Neural cell (in vitro differentiated cells): ENCODE data around the gene RIMS1. TPM values are rescaled to one million over a fixed set of nuclear protein-coding genes. Genes with fewer than 3 reads are reported as not detected.

Experiments used
- H2AFZ ChIP-seq: fragments of 200-600, 300-800 bp; sonication (generic), shearing (Covaris generic); 2 replicates; pipeline ENCODE4 v1.6.0; 2014; ENCODE audit warnings: low read depth, mild to moderate bottlenecking, antibody characterized with exemption, low read length, moderate library complexity
- H3F3A ChIP-seq: fragments of 200-600 bp; shearing (Covaris generic); 2 replicates; pipeline ENCODE4 v1.6.1; 2016; ENCODE audit warnings: mild to moderate bottlenecking, moderate library complexity, mixed read lengths, antibody characterized with exemption, low read length; ENCODE audit not compliant: insufficient read depth, poor library complexity, severe bottlenecking
- H3K27ac ChIP-seq: fragments of 200-600, 300-800 bp; sonication (generic), shearing (Covaris generic); 2 replicates; pipeline ENCODE4 v1.5.1; 2014; ENCODE audit warnings: mild to moderate bottlenecking, low read length, moderate library complexity
- H3K27me3 ChIP-seq: fragments of 300-800, 200-600 bp; sonication (generic), shearing (Covaris generic); 2 replicates; pipeline ENCODE4 v1.6.0; 2014; ENCODE audit warnings: mild to moderate bottlenecking, low read depth, low read length, moderate library complexity; ENCODE audit not compliant: insufficient read depth
- H3K36me3 ChIP-seq: fragments of 300-800, 200-600 bp; sonication (generic), shearing (Covaris generic); 2 replicates; pipeline ENCODE4 v1.5.1; 2014; ENCODE audit warnings: mild to moderate bottlenecking, antibody characterized with exemption, low read length, moderate library complexity; ENCODE audit not compliant: insufficient read depth
- H3K4me2 ChIP-seq: fragments of 300-800, 200-600 bp; sonication (generic), shearing (Covaris generic); 2 replicates; pipeline ENCODE4 v1.6.0; 2014; ENCODE audit warnings: mild to moderate bottlenecking, low read length
- H3K4me3 ChIP-seq: fragments of 300-800, 200-600 bp; sonication (generic), shearing (Covaris generic); 2 replicates; pipeline ENCODE4 v1.5.1; 2014; ENCODE audit warnings: mild to moderate bottlenecking, low read length, moderate library complexity
- H3K79me2 ChIP-seq: fragments of 200-600 bp; shearing (Covaris generic); replicated peaks from 2 replicates; pipeline ENCODE4 v1.6.0; 2014; ENCODE audit warnings: mild to moderate bottlenecking, low read length, moderate library complexity; ENCODE audit not compliant: insufficient read depth
- H3K9ac ChIP-seq: fragments of 300-800, 200-600 bp; sonication (generic), shearing (Covaris generic); 2 replicates; pipeline ENCODE4 v1.6.1; 2016; ENCODE audit warnings: mild to moderate bottlenecking, low read length, mixed read lengths
- H3K9me2 ChIP-seq: fragments of 200-600 bp; shearing (Covaris generic); 2 replicates; pipeline ENCODE4 v1.6.1; 2016; ENCODE audit warnings: mild to moderate bottlenecking, low read length, mixed read lengths; ENCODE audit not compliant: insufficient read depth
- H3K9me3 ChIP-seq: fragments of 200-600, 300-800 bp; sonication (generic), shearing (Covaris generic); 2 replicates; pipeline ENCODE4 v1.6.1; 2016; ENCODE audit warnings: mild to moderate bottlenecking, mixed run types, low read length, moderate library complexity, mixed read lengths
- H4K20me1 ChIP-seq: fragments of 200-600 bp; shearing (Covaris generic); 2 replicates; pipeline ENCODE4 v1.6.1; 2016; ENCODE audit warnings: mild to moderate bottlenecking, mixed run types; ENCODE audit not compliant: insufficient read depth
- EP300 ChIP-seq: fragments of 450-650 bp; conservative IDR thresholded peaks from 2 replicates; pipeline ENCODE4 v1.6.1; 2014; ENCODE audit warnings: antibody characterized with exemption, mild to moderate bottlenecking, moderate library complexity; ENCODE audit not compliant: poor library complexity, severe bottlenecking
- EZH2 ChIP-seq: fragments of 200-600, 300-800 bp; shearing (Covaris generic), sonication (generic); IDR thresholded peaks from 2 replicates; pipeline ENCODE4 v1.6.1; 2014; ENCODE audit warnings: antibody characterized with exemption, low read length, borderline replicate concordance, mild to moderate bottlenecking; ENCODE audit not compliant: insufficient read depth, poor library complexity, severe bottlenecking
- MXI1 ChIP-seq: fragments of 450-650 bp; conservative IDR thresholded peaks from 2 replicates; pipeline ENCODE4 v1.6.1; 2014; ENCODE audit warnings: antibody characterized with exemption, mild to moderate bottlenecking; ENCODE audit not compliant: poor library complexity, severe bottlenecking
- POLR2AphosphoS5 ChIP-seq: IDR thresholded peaks from 2 replicates; pipeline ENCODE4 v1.6.1; 2012
- RAD21 ChIP-seq: fragments of 450-650 bp; conservative IDR thresholded peaks from 2 replicates; pipeline ENCODE4 v1.6.1; 2014; ENCODE audit warnings: antibody characterized with exemption, mild to moderate bottlenecking, moderate library complexity
- SMC3 ChIP-seq: fragments of 450-650 bp; conservative IDR thresholded peaks from 2 replicates; pipeline ENCODE4 v1.6.1; 2014; ENCODE audit warnings: antibody characterized with exemption, mild to moderate bottlenecking, moderate library complexity; ENCODE audit not compliant: poor library complexity
- TAF1 ChIP-seq: IDR thresholded peaks from 2 replicates; pipeline ENCODE4 v1.6.1; 2012; ENCODE audit warnings: low read depth
- polyA plus RNA-seq: library from polyadenylated mRNA; depleted of rRNA; stranded (reverse); fragments of >200 nt; gene quantifications from 2 replicates; pipeline ENCODE4 v1.2.3, GENCODE V29; 2014
- TF ChIP-seq, protein P1 (sequence below): fragments of 450-650 bp; IDR thresholded peaks from 2 replicates; pipeline ENCODE4 v1.5.1; 2014; ENCODE audit warnings: antibody characterized with exemption, mild to moderate bottlenecking, moderate library complexity; ENCODE audit not compliant: poor library complexity, severe bottlenecking
- TF ChIP-seq, protein P2 (sequence below): IDR thresholded peaks from 2 replicates; pipeline ENCODE4 v1.6.1; 2012; ENCODE audit warnings: borderline replicate concordance

The RIMS1 gene
- polyA plus RNA-seq, 1 donor from 2014 or later = 17.8 TPM

DNA sequence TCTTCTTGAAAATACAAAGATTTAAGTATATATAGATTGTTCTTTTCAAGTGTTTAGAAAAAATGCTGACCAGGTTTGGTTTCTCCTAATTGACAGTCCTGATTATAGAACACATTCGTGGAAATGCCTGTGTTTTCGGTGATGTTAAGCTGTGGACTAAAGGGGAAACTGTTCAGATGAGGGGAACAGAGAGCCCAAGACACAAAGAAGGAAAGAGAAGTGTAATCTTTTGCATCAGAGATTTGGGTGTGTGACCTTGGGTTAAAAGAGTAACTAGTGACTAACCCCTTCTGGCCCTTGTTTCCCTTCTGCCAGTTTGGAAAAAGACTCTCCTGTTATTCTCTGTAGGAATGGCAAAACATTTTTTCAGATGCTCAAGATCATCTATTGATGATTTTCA, 331.3 kb downstream of the RIMS1 start:
- Histone ChIP-seq H3F3A (no peaks in the 10 kb centered on the region), H3K9ac (no peak overlapping the region), H3K9me2 (no peaks in the 10 kb centered on the region), H4K20me1 (no peaks in the 10 kb centered on the region), H3K79me2 (no peaks in the 10 kb centered on the region), H2AFZ (no peak overlapping the region), H3K36me3 (no peaks in the 10 kb centered on the region), H3K27me3 (no peaks in the 10 kb centered on the region), H3K27ac (no peak overlapping the region), H3K9me3 (no peaks in the 10 kb centered on the region), H3K4me3 (no peak overlapping the region), H3K4me2 (no peak overlapping the region)
- TF ChIP-seq EP300 (no peak), MXI1 (no peak), EZH2 (no peak), RAD21 (no peak)
- TF ChIP-seq, protein P1, sequence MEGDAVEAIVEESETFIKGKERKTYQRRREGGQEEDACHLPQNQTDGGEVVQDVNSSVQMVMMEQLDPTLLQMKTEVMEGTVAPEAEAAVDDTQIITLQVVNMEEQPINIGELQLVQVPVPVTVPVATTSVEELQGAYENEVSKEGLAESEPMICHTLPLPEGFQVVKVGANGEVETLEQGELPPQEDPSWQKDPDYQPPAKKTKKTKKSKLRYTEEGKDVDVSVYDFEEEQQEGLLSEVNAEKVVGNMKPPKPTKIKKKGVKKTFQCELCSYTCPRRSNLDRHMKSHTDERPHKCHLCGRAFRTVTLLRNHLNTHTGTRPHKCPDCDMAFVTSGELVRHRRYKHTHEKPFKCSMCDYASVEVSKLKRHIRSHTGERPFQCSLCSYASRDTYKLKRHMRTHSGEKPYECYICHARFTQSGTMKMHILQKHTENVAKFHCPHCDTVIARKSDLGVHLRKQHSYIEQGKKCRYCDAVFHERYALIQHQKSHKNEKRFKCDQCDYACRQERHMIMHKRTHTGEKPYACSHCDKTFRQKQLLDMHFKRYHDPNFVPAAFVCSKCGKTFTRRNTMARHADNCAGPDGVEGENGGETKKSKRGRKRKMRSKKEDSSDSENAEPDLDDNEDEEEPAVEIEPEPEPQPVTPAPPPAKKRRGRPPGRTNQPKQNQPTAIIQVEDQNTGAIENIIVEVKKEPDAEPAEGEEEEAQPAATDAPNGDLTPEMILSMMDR = no peak

DNA sequence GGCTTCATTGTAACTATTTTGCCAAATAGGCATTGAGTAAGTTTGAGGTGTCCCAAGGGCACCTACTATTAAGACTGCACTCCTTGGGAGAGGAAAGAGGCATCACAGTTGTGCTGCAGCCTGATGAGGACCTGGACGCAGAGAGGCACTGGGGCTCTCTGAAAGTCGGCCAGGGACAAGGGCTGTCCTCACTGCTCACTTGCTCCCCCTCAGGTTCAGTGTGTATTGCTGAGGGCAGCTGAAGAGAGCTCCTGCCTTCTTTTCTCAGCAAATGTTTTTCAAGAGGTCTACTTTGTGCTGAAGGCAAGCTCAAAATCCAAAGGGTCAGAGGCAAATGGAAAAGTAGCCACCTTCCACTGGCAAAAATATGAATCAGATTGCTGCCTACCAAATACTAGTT, 331.8 kb downstream of the RIMS1 start:
- no peaks in the 10 kb centered on the region for H3K36me3 ChIP-seq
- H3K27ac ChIP-seq = no peak overlapping the region

More for the DNA sequence above, 331.8 kb downstream of the RIMS1 start:
- Histone ChIP-seq H3K9me2 (no peaks in the 10 kb centered on the region), H3K79me2 (no peaks in the 10 kb centered on the region), H3K4me3 (no peak overlapping the region), H2AFZ (no peak overlapping the region), H3K27me3 (no peaks in the 10 kb centered on the region), H3K4me2 (no peak overlapping the region), H4K20me1 (no peaks in the 10 kb centered on the region), H3K9me3 (no peaks in the 10 kb centered on the region), H3K9ac (no peak overlapping the region), H3F3A (no peaks in the 10 kb centered on the region)
- TF ChIP-seq SMC3 = no peak
- TF ChIP-seq, protein P1 = no peak
- TF ChIP-seq EZH2 = no peak
- TF ChIP-seq TAF1 = no peak
- no peak for TF ChIP-seq MXI1
- no peak for TF ChIP-seq EP300
- no peak for TF ChIP-seq RAD21
- TF ChIP-seq, protein P2, sequence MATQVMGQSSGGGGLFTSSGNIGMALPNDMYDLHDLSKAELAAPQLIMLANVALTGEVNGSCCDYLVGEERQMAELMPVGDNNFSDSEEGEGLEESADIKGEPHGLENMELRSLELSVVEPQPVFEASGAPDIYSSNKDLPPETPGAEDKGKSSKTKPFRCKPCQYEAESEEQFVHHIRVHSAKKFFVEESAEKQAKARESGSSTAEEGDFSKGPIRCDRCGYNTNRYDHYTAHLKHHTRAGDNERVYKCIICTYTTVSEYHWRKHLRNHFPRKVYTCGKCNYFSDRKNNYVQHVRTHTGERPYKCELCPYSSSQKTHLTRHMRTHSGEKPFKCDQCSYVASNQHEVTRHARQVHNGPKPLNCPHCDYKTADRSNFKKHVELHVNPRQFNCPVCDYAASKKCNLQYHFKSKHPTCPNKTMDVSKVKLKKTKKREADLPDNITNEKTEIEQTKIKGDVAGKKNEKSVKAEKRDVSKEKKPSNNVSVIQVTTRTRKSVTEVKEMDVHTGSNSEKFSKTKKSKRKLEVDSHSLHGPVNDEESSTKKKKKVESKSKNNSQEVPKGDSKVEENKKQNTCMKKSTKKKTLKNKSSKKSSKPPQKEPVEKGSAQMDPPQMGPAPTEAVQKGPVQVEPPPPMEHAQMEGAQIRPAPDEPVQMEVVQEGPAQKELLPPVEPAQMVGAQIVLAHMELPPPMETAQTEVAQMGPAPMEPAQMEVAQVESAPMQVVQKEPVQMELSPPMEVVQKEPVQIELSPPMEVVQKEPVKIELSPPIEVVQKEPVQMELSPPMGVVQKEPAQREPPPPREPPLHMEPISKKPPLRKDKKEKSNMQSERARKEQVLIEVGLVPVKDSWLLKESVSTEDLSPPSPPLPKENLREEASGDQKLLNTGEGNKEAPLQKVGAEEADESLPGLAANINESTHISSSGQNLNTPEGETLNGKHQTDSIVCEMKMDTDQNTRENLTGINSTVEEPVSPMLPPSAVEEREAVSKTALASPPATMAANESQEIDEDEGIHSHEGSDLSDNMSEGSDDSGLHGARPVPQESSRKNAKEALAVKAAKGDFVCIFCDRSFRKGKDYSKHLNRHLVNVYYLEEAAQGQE = no peak
- TF ChIP-seq POLR2AphosphoS5 = no peak
